Astrocyte of the spinal cord (primary cell): Measurements from ENCODE around the gene ABHD12.
A peak's percentile ranks its signal among the peaks of the same experiment; 100 is the strongest.

Source experiments
- DNase-seq: peaks from one replicate; pipeline ENCODE4 v3.0.0; 2011; ENCODE audit warnings: low read depth, low spot score
- H3K4me3 ChIP-seq: 2 replicates; pipeline ENCODE4 v1.5.1; 2011; ENCODE audit warnings: low read depth, mild to moderate bottlenecking, low read length, moderate library complexity
- CTCF ChIP-seq: IDR thresholded peaks from 2 replicates; pipeline ENCODE4 v1.5.1; 2012; ENCODE audit warnings: low read depth, mild to moderate bottlenecking, low read length, inconsistent platforms
- in situ Hi-C: cut with HindIII; loops from 2 replicates; pipeline ENCODE4 v1.10.0; 2017; ENCODE audit warnings: low sequenced_read_pairs

ABHD12 gene

DNA sequence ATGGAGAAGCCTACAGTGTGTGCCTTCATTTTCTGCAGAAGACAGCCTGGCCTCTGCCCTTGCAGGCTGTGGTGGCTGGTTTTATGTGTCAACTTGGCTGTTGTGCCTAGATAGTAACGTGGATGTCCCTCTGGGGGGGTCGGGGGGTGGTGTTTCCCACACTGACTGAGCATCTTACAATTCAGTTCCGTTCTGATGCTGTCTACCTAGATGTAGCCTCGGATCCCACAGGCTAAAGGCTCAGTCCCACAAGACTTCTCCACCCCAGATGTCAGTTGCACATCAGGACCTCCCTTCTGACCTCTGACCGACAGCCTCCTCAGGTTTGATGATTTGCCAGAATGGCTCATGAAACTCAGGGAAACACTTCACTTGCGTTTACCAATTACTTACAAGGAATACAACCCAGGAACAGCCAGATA is 138.4 kb downstream of the ABHD12 start:
- peak overlapping the region; percentile 93 for H3K4me3 ChIP-seq
- in situ Hi-C loops = no loop called here
- TF ChIP-seq CTCF = no peak
- DNase-seq = no peak

DNA sequence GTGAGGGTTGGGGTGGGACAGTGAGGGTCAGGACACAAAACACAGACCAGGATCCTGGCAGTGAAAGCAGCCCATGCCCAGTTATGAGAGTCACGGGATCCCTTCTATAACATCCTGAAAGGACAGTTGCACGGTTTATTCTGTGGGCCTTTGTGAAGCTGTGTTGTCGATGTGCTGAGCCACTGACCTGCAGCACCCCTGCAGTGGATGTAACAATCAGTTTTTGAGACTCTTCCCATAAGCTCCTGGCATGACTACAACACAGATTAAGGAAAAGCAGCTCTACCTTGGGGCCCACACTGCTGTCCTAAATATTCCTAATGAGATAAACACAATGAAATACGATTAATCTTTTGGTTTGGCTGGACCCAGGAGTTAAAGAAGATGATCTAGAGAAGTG is 139.1 kb downstream of the ABHD12 start:
- DNase-seq = no peak
- no peak for TF ChIP-seq CTCF
- peak overlapping the region; percentile 93 for H3K4me3 ChIP-seq
- in situ Hi-C loops = no loop called here

- in situ Hi-C loops = no loop called here
- no peak for TF ChIP-seq CTCF
- H3K4me3 ChIP-seq = peak overlapping the region; percentile 93
- no peak for DNase-seq
These were observed 139.6 kb downstream of the ABHD12 start for GRCh38 chr20:25251019-25251418.

DNA sequence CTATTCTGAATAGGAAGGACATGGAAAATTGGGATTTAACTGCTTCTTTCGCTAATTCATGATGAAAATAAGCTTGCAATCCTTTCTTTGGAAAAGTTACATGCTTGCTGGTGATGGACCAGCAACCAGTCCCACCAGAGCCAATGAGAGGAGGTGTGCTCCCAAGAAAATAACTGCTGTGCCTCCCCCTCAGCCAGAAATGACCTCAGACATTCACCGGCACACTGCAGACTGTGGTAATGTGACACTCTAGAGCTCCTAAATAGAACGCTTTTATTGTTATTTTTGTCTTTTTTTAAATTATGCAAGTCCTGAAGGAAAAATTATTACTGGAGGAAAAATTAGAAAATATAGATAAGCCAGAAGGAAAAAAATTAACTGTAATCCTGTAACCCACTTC is 140.1 kb downstream of the ABHD12 start:
- H3K4me3 ChIP-seq = peak overlapping the region; percentile 93

More for the DNA sequence above, 140.1 kb downstream of the ABHD12 start:
- peak; percentile 47 for DNase-seq
- no peak for TF ChIP-seq CTCF
- in situ Hi-C loops = no loop called here
